ENCODE measurements around the gene ABHD14A. TPM values are rescaled to one million over a fixed set of nuclear protein-coding genes. Genes with fewer than 3 reads are reported as not detected.

ABHD14A gene
- total and polyA plus RNA-seq, 2 of the 13 experiments (the other 11 are each of a cell fraction or from before 2014, with no cell fraction given): 29.5 to 46.9 TPM

DNA sequence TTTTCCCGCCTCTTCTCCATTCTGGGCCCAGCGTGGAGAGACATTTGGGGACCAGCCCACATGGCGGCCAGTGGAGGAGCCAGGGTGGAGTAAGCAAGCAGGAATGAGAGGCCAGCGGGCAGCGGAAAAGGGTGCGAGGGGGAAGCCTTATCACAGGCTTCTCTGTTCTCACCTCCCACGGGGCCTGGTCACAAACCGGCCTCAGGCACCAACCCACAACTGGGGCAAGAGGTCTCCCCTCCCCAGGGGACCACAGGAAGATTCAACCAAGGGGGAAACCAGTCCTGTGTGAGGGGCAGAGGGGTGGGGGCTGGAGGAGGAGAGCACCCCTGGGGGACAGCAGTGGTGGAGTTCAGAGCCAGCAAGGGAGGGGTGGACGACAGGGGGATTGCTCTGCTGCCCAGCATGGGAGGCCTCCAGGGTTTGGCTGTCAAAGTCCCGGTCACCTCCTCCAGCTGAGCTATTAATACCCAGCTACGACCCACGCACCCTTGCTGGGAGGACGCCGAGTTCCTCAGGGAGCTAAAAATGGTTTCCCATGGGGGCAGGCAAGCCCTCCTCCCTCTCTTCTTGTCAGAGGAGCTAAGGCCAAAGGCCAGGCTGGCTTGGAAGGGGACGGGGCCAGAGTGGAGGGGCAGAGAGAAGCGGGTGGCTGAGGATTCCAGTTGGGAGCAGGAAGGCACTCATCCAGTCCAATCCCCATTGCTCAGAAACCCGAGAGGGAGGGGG lies 44.7 kb downstream of the ABHD14A start:
- Histone ChIP-seq H4K20me1 (ENCODE audit: insufficient read depth, low read length) (no peaks in the 10 kb centered on the region), H3K9ac (ENCODE audit: insufficient read depth, low read depth, low read length) (no peak overlapping the region), H3K9me3 (ENCODE audit: low read length) (no peaks in the 10 kb centered on the region), H3K4me2 (ENCODE audit: low read depth, low read length) (peak overlapping the region; percentile 39; the same call in 1 of the 2 replicates), H2AFZ (ENCODE audit: low read length) (no peak overlapping the region), H3K36me3 (replicated peaks in 1 of 2; ENCODE audit: control insufficient read depth in 1 of 2, insufficient read depth in 2 of 2, low read length in 2 of 2) (no peaks in the 10 kb centered on the region), H3K4me1 (ENCODE audit: insufficient read depth, low read length) (peaks cover 67% of the 10 kb centered on the region), H3K79me2 (ENCODE audit: insufficient read depth, low read length) (no peaks in the 10 kb centered on the region), H3K27ac (ENCODE audit: extremely low read length, insufficient read depth, low read length) (no peak overlapping the region), H3K4me3 (replicated peaks in 1 of 3; ENCODE audit: insufficient read depth in 1 of 3, low read depth in 2 of 3, low read length in 3 of 3) (peak overlapping the region in 1 of 3 experiments; percentile 40; a peak in 1 of 6 replicates), H3K27me3 (ENCODE audit: control insufficient read depth in 1 of 2, insufficient read depth in 2 of 2, low read length in 2 of 2) (peaks cover 0 to 62% of the 10 kb centered on the region in 2 experiments; a peak in 3 of 5 replicates)
- WGBS (ENCODE audit: low lambda C conversion rate): 20% methylated on average over 11 of the region's 17 CpGs
- DNase-seq (ENCODE audit: low spot score) (no peak), ATAC-seq (no peak), FAIRE-seq (no peak)
- POLR2A ChIA-PET: interaction anchor here (1.7 kb wide), 1 partner anchor 14 kb away, joined by 5 read pairs; no protein-coding TSS in a partner anchor
- no TSS peak for BruUV-seq (replicated peaks)
- intact Hi-C loops (cut with micrococcal nuclease; ENCODE audit: unreplicated experiment) (no loop called here), in situ Hi-C loops (cut with HindIII; ENCODE audit: extremely low pct_ligation_motif_present, low pct_unique_long_range_greater_than_20kb) (no loop called here)
- no peak for TF ChIP-seq ATRX (CRISPR knock-in tag; IDR thresholded peaks at IDR 0.05; ENCODE audit: borderline replicate concordance)
- TF ChIP-seq, protein P1, sequence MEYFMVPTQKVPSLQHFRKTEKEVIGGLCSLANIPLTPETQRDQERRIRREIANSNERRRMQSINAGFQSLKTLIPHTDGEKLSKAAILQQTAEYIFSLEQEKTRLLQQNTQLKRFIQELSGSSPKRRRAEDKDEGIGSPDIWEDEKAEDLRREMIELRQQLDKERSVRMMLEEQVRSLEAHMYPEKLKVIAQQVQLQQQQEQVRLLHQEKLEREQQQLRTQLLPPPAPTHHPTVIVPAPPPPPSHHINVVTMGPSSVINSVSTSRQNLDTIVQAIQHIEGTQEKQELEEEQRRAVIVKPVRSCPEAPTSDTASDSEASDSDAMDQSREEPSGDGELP (IDR thresholded peaks at IDR 0.05; ENCODE audit: borderline replicate concordance, low read depth): no peak
- TF ChIP-seq ZNF124 (CRISPR knock-in tag; IDR thresholded peaks at IDR 0.05): no peak
- TF ChIP-seq, protein P2, sequence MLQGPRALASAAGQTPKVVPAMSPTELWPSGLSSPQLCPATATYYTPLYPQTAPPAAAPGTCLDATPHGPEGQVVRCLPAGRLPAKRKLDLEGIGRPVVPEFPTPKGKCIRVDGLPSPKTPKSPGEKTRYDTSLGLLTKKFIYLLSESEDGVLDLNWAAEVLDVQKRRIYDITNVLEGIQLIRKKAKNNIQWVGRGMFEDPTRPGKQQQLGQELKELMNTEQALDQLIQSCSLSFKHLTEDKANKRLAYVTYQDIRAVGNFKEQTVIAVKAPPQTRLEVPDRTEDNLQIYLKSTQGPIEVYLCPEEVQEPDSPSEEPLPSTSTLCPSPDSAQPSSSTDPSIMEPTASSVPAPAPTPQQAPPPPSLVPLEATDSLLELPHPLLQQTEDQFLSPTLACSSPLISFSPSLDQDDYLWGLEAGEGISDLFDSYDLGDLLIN (CRISPR knock-in tag; IDR thresholded peaks at IDR 0.05; ENCODE audit: borderline replicate concordance): no peak
- TF ChIP-seq, protein P3, sequence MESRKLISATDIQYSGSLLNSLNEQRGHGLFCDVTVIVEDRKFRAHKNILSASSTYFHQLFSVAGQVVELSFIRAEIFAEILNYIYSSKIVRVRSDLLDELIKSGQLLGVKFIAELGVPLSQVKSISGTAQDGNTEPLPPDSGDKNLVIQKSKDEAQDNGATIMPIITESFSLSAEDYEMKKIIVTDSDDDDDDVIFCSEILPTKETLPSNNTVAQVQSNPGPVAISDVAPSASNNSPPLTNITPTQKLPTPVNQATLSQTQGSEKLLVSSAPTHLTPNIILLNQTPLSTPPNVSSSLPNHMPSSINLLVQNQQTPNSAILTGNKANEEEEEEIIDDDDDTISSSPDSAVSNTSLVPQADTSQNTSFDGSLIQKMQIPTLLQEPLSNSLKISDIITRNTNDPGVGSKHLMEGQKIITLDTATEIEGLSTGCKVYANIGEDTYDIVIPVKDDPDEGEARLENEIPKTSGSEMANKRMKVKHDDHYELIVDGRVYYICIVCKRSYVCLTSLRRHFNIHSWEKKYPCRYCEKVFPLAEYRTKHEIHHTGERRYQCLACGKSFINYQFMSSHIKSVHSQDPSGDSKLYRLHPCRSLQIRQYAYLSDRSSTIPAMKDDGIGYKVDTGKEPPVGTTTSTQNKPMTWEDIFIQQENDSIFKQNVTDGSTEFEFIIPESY (CRISPR knock-in tag; IDR thresholded peaks at IDR 0.05): no peak
- TF ChIP-seq ZNF703 (CRISPR knock-in tag; IDR thresholded peaks at IDR 0.05; ENCODE audit: borderline replicate concordance): no peak
- TF ChIP-seq SP2 (CRISPR knock-in tag; IDR thresholded peaks at IDR 0.05): no peak
- TF ChIP-seq, protein P4, sequence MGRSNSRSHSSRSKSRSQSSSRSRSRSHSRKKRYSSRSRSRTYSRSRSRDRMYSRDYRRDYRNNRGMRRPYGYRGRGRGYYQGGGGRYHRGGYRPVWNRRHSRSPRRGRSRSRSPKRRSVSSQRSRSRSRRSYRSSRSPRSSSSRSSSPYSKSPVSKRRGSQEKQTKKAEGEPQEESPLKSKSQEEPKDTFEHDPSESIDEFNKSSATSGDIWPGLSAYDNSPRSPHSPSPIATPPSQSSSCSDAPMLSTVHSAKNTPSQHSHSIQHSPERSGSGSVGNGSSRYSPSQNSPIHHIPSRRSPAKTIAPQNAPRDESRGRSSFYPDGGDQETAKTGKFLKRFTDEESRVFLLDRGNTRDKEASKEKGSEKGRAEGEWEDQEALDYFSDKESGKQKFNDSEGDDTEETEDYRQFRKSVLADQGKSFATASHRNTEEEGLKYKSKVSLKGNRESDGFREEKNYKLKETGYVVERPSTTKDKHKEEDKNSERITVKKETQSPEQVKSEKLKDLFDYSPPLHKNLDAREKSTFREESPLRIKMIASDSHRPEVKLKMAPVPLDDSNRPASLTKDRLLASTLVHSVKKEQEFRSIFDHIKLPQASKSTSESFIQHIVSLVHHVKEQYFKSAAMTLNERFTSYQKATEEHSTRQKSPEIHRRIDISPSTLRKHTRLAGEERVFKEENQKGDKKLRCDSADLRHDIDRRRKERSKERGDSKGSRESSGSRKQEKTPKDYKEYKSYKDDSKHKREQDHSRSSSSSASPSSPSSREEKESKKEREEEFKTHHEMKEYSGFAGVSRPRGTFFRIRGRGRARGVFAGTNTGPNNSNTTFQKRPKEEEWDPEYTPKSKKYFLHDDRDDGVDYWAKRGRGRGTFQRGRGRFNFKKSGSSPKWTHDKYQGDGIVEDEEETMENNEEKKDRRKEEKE (IDR thresholded peaks at IDR 0.05): no peak
- TF ChIP-seq ZNF564 (CRISPR knock-in tag; IDR thresholded peaks at IDR 0.05): no peak
- no peak for TF ChIP-seq SRY (CRISPR knock-in tag; IDR thresholded peaks at IDR 0.05)
- CTCF ChIA-PET (ENCODE audit: low intra/inter-chr PET ratio, low total read pairs): no interaction called here

Measured in HepG2 (cell line).